ENCODE data around the gene SMPD3.
"Not testable (repeated sequence)": the region's sequence is repeated elsewhere in the genome, so short reads cannot be mapped to it uniquely, and the experiment has no call there.

Gene SMPD3

DNA sequence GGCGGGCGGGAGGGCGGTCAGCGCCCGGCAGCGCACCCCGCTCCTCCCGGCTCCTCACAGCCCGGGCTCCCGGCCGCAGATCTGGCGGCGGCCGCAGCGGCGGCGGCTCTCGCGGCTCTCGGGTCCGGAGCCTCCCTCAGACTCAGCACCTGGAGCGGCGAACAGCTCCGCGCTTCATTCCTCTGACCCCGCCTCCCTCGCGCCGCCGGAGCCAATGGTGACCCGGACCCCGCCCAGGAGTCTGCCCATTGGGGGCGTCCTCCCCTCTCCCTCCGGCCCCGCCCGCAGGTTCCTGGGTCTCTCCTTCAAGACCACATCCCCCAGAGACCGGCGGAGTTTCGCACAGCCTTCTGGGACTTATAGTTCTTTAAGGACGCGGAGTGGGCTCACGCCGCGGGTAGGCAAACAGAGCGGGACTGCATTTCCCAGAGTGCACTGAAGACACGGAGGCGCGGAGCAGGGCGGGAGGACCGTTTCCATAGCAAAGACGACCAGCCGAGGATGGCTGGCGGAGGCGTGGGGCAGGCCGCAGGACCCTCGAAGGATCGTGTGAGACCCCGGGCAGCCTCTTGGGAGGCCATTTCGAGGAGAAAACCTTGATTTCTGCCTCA lies at the start of gene SMPD3:
Gene SMPD3 (minus strand): TSS at position 149 of the 611 bp plus-strand sequence. CDS start 76,327 bp downstream, outside the sequence.
- peak; percentile 98 for DNase-seq (ENCODE audit: low read depth)

DNA sequence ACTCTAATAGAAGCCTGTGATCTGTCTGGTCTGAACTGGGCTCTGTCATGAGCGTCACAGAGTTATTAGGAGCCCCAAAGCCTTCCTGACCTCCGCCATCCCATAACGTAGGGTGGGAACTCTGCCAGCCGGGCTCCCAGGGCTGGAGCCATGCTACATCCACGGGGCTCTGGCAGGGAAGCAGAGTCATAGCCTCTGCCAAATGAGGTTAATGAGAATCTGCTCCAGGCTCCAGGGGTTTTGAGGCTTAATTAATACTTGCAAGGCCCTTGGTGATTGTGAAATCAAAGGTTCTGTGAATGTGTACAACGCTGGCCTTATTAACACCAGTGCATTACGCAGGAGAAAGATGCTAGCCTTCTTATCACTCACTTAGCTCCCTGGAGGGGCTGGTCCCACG lies 48.4 kb upstream of the SMPD3 start:
- DNase-seq (ENCODE audit: low read depth), result no peak

DNA sequence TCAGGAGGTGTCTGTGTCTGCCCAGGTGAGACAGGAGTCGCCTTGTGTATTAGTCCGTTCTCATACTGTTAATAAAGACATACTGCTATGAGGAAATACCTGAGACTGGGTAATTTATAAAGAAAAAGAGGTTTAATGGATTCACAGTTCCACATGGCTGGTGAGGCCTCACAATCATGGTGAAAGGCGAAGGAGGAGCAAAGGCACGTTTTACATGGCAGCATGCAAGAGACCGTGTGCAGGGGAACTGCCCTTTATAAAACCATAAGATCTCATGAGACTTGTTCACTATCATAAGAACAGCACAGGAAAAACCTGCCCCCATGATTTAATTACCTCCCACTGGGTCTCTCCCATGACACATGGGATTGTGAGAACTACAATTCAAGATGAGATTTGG lies 46.0 kb upstream of the SMPD3 start:
- DNase-seq (ENCODE audit: low read depth), result not testable (repeated sequence)

DNA sequence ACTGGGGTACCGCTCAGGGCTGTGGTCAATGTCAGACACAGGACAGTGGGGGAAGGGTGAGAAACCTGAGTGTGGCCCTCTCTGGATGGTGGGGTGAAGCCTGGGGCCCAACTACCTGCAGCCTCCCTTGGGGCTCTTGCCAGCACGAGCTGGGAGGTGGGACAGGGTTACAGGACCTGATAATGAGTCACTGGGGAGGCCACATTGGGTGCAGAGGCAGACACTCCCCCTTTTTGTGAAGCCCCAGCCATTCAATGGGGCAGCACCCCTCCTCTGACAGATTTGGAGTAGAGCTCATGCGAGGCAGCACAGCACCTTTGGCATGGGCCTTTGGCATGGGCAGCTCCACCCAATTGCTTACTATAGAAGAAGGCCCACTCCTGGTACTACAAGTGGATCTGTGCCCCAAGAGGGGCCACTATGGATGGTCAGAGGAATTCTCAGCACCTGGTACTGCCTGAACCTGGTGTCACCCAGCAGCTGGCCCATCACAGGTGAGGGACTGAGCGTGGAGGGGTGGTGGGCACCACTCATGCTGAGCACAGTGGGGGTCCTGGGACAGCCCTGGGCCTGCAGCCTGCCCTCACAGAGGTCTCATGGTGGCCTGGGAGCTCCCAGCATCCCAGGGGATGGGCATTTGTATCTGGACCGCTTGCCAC lies 45.2 kb upstream of the SMPD3 start:
- DNase-seq (ENCODE audit: low read depth), result no peak

DNA sequence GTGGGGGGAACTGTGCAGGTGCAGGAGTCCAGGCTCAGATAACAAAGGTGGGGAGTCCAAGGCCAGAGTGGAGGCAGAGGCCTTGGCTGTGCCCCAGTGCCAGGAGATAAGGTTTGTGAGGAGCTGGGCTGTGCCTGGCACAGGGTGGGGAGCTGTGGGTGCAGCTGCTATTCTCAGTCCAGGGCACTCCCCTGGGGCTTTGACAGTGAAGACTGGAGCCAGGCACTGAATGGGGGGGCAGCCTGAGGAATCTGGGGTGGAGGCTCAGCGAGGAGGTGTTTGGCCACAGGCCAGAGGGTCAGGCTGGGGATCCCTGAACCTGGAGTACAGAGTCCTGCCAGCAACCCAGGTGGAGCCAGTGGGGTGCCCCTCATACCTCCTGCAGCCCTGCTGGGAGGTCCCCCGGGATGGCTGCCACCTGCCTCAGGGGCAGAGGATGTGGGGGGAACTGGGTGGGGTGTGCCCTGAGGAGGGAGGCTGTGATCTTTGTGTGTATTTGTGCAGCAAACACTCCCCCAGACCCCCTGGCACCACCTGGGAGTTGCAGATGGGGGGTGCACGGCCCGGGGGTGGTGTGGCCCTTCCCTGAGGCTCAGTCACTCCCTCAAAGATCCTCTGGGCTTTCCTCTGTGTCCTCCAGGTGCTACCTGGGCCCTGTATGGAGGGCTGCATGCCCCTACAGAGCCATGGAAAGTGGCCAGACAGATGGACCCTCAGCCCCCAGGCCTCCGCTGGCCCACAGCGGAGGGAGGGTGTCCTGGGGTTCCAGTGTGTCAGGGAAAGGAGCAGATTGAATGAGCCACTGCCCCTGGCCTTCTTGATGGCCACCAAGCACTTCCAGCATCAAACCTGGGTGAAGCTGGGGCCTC lies 44.5 kb upstream of the SMPD3 start:
- DNase-seq (ENCODE audit: low read depth), result no peak

DNA sequence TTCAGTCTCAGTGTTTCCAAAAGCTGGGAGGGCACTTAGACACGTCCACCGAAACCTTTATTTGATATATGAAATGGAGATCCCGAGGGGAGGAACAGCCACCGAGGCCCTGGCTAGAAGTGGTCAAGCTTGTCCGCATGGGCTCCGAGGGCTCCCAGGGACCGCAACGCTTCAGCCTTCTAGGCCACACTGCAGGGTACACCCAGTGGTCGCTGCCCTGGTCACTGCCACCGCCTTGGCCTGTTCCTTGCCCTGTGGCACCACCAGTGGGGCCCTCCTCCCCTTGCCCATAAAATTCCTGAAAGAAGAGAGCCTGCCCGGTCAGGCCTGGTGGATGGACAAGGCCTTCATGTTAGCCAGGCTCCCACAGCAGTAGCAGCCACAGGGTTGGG lies 43.8 kb upstream of the SMPD3 start:
- no peak for DNase-seq (ENCODE audit: low read depth)

DNA sequence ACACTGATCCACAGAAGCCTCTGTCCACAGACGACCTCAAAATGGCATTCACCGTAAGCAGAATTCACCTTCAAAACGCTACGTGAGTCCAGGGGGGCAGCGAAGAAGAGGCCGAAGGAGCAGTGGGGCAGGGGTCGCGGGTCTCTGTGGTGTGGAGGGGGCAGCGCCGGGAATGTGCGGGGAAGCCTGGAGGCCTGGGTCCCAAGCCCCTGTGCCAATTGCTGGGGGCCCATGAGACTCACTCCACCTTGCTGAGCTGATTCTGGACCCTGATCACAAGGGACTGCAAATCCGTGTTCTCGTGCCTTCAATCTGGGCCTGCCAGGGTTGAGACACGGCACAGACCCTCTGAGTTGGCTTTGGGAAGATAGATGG lies 43.3 kb upstream of the SMPD3 start:
- no peak for DNase-seq (ENCODE audit: low read depth)

DNA sequence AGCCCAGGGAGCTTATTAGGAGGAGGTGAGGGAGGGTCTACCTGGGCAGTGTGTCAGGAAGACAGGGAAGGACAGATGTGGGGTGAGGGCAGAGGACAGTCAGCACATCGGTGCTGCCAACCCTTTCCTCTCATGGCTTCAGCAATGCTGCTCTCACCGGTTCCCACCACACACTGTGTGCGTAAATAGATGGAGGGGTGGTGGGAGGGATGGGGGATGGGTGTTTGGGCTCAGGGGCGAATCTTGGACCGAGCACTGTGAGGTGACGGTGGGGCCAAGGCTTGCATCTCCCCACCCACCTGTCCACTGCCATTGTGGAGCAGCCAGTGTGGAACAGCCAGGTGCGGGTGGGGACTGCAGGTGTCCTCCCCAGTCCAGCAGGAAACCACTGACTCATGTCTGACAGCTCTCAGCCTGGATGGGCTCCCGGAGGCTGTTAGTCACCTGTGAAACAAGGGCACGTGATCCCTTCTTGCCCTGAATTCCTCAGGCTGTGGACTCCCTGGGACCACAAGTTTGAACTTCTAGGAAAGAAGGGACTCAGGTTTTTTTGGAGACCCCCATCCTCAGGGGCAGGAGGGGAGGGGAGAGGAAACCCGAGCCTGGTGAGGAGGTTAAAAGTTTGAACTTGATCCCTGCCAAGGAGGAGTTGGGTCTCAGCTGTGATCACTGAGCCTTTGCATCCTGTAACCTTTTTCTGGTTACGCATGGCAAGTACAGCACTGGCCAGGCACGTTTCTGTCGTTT lies 42.7 kb upstream of the SMPD3 start:
- DNase-seq (ENCODE audit: low read depth), result no peak

DNA sequence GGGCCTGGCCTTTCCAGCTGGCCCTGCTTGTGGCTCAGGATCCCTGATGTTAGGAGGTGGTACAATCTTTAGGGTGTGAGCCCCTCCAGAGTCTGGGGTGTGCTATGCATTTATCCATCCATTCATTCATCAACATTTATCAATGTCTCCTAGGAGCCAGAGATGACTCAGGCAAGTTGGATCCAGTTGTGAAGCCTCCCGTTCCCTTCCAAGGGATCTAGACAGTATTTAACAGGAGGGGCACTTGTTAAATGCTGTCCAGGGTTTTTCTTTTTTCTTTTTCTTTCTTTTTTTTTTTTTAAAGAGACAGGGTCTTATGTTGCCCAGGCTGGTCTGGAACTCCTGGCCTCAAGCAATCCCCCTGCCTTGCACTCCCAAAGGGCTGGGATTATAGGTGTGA lies 42.0 kb upstream of the SMPD3 start:
- no peak for DNase-seq (ENCODE audit: low read depth)

DNA sequence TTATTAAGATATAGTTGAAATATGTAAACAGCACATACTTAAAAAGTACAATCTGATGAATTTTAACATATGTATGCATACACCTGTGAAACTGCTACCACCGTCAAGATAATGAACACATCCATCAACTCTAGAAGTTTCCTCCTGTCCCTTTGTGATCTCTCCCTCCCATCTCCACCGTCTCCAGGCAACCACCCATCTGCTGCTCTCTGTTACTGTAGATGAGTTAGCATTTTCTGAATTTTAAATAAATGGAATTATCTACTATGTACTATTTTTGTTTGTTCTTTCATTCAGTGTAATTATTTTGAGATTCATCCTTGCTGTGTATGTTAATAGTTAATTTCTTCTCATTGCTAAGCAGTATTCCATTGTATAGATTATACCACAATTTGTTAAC lies 40.2 kb upstream of the SMPD3 start:
- no peak for DNase-seq (ENCODE audit: low read depth)

DNA sequence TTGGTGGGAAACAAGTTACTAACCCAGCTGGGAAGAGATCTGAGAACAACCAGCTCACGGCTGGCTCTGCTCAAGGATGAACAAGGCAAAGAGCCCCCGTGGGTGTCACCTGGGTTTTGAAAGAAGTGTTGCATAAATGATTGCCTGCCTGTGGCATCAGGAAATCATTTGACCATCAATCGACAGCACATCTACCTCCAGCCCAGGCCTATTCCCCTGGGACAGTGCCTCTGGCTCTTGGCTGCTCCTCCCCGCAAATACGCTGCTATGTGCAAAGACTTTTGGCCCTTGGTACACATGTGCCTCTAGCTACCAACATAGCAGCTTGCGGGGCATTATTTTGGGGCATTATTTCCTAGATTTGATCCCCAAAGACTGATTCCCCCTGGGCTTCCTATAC lies 39.4 kb upstream of the SMPD3 start:
- DNase-seq (ENCODE audit: low read depth), result no peak

DNA sequence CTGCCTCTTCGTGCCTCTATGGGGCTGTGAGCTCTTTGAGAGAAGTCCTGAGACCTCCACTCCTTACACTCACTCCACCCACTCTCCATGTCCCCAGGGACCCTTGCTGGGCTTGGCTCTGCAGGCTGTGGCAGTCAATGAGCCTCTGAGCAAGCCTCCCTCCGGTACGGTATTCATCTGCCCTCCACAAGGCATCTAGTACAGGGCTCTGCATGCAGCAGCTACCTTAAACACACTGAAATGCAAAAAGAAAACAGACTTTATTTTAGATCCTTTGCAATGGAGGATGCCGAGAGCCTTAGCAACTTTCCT lies 38.9 kb upstream of the SMPD3 start:
- DNase-seq (ENCODE audit: low read depth), result no peak

DNA sequence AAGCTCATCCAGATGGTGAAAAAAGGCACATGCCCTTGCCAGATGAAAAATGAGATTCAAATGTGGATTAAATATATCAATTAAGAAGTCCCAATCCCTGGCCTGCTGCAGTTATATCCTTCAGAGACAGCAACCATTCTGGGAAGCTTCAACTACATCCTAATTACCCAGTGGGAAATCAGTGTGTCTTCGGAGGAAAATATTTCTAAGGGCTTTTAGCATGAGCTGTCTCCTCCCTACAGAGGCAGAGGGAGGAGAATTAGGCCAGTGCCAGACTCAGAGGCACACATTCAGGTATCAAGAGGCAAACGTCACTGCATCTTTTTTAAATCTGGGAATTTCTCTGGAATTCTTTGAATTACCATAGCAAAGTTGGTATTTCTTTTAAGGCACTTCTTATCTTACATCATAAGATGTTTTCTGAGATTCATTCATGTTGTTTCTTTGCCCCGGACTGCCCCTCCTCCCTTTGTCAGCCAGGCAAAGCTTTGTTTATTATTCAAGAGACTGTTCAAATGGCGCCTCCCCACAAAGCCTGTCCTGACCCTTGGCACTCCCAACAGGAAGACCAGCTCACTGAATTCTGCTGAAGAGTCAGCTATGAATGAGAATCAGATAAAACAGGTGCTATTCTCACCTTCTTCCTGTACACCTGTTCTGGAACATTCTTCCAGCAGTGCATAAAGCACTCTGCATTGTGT lies 38.3 kb upstream of the SMPD3 start:
- DNase-seq (ENCODE audit: low read depth), result no peak

DNA sequence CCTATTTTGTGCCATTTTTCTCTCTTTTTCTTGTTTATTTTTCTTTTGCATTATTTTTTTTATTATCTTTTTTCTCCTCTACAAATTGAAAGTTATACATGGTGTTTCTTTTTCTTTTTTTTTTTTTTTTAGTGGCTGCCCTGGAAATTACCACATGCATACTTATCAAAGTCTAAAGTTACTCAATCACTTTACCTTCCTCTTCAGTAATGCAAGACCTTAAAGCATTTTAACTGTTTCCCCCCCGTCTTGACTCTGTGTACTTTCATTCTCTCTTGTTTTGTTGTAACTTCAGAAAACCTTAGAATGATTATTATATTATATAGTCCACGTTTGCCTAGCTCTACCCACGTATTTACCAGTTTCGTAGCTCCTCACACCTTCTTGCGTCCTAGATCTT lies 33.3 kb upstream of the SMPD3 start:
- no peak for DNase-seq (ENCODE audit: low read depth)

DNA sequence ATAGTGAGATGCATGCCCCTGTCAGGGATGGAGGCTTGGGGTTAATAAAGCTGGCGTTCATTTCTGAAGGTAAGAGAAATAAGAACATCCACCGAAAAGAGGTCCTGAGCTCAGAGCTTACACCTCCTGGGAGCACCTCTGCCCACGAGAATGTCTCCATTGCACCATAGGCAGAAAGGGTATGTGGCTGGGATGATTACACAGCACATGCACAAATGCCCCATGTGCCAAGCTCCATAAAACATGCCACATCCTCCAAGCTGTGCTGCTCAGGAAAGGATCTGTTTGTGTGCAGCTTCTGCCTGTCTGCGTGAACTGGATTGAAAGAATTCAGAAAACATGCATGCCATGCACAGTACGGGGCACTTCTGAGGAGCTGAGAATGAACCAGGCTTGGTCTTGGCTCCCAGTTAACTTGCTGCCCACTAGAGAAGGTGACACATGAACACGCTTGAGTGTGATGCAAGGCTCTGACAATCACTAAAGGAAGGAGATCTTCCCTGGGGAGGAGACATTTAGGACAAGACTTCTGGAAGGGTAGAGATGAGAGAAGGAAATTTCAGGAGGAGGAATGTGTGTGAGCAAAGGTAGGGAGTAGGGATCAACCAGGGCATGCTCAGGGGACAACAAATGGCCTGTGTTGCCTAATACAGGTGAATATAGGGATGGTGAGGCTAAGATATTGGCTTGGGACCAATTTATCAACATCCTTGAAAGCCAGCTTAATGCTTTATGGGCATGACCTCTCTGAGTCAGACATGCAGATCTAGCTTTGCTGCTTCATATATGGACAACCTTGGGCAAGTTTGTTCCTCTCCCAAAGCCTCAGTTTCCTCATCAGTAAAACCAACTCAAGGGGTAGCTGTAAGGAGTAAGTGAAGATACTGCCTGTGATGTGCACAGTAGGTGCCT lies 32.0 kb upstream of the SMPD3 start:
- DNase-seq (ENCODE audit: low read depth), result no peak

DNA sequence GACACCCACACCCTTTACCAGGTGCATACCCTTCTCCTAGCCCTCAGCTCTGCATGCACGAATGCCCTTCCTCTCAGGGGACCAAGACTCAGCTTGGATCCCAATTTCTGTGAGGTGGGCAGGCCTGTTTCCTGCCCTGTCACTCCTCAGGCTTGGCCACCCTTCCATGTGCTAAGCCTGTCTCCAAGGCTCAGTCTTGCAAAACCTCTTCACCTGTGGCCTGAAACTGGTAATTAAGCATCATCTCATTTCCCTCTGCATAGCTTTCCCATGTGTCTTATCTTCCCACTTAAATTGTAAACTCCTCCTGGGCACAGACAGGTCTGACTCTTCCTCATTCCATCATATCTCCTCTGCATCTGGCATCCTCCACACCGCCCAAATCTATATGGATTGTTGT lies 31.0 kb upstream of the SMPD3 start:
- DNase-seq (ENCODE audit: low read depth), result no peak

DNA sequence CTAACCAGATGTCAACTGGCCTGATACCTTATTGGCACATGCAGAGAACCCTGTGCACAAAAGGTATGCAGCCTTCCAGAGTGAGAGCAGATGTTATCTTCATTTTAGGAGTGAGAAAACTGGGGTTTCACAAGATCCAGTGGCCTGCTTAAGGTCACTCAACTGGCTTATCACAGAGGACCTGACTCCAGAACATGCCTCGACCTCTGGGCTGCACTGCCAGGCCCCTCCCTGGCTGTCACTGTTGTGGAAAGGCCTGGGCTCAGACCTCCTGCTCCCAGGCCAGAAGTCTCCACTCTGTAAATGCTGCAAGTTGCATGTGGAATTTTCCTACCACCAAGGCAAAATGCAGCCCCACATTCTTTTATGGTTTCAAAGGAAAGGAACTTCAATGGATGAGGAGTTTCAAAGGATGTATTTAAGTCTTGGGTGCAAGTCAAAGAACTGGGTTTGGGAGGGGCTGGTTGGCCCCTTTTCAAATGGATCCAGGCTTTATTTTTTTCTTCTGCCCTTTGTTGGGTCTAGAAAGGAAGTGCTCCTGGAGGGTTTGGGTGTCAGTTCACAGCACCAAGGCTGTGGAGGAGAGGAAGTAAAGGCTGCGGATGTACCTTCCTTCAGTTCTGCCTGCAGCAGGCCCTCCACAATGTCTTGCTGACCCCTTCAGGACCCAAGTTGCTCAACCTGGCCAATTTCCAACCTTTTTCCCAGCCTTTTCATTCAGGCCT lies 30.4 kb upstream of the SMPD3 start:
- no peak for DNase-seq (ENCODE audit: low read depth)

DNA sequence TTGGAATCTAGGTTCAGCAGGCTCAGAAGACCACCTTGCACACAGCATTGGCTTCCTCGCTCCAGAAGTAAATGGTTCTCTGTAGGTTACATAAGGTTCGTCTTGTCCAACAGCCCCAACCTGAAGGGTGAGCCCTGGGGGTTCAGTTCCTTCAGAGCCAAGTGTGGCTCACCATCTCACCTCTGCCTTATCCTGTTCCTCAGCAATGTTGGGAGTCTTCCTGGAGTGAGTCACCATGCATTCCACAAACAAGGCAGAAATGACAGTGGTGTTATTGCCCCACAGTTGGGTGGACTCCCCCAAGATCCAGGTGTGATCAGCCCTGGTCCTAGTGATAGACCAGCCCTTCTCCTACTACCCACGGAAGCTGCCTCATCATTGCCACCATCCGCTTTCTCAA lies 26.8 kb upstream of the SMPD3 start:
- no peak for DNase-seq (ENCODE audit: low read depth)

DNA sequence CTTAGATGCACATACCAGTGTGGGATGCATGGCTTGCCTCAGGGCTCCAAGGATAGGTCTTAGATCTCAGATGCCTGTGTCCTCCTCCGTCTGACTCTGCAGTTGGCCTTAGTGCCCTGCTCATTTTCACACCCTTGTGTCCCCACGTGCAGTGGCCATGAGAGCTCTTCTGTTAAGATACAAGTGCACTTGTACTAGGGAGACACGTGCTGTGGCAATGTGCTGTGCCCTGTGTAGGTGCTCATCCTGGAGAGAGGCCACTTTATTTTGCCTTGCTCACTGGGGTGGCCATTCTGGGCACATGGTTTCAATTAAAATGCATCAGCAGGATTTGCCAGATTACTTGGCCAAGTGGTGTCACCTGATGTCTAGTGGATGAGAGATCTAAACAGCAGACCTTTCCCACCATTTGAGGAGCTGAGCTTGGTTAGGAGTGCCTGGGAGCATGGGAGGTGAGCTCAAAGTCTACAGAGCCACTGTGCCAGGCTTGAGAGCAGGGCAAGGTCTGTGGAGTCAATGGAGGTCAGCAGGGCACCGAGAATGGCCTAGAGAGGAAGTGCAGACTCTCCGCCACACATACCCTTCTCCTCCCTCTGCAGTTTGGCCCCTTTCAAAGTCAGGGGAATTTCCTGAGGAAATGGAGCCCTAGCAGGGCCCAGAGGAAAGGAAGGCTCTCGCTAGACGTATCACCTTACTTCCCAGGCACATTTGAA lies 25.2 kb upstream of the SMPD3 start:
- DNase-seq (ENCODE audit: low read depth), result no peak

DNA sequence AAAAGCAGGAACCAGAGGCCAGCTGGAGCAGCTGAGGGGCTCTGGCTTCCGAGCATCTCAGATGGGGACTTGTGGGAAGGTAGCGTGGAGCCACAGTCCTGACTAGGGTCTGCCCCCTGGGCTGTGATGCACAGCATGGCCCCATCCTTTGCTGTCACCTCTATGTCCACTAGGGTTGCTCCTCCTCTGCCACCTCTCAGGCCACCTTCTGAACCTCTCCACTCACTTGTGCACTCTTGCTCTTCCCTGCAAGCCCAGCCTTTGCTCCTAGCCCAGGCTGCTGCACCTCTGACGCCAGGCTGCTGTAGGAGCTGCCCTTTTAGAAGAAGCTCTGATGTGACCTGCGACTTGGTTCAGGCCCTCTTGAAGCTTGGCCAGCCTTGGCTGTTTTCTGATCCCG lies 24.3 kb upstream of the SMPD3 start:
- DNase-seq (ENCODE audit: low read depth), result no peak

Data from stimulated activated CD8-positive, alpha-beta memory T cell treated with anti-CD3 and anti-CD28 coated beads, Interleukin-4, amount 100 ng/mL, for 24 hours (primary cell).